IMR-90 (cell line): ENCODE measurements around the gene CLEC3B. TPM values are rescaled to one million over a fixed set of nuclear protein-coding genes. Genes with fewer than 3 reads are reported as not detected.

Experiments used
- ATAC-seq: fragments of 200-7000 bp; cut with Tn5 transposase; 2 replicates; pipeline ENCODE4 v1.9.1; 2020; ENCODE audit warnings: low read depth, mild to moderate bottlenecking, moderate library complexity
- BruUV-seq: library from RNA; stranded (reverse); fragments of 400-500 nt; replicated peaks from 2 replicates; lab custom pipeline; 2021; lab: Mats Ljungman, UMichigan
- CTCF ChIA-PET: fragments of 300-600 bp; formaldehyde crosslinking; extraction: SDS; loops from one replicate; lab custom pipeline; 2021; ENCODE audit warnings: antibody characterized with exemption; lab: Yijun Ruan, JAX
- POLR2A ChIA-PET: fragments of 300-600 bp; sonication (Branson Sonifier 250); formaldehyde crosslinking; loops from one replicate; lab custom pipeline; 2022; ENCODE audit warnings: antibody characterized with exemption; ENCODE audit not compliant: unreplicated experiment; lab: Charles Lee
- DNase-seq: peaks from one replicate; pipeline ENCODE4 v3.0.0; 2013
- H2AFZ ChIP-seq: replicated peaks from 2 replicates; pipeline ENCODE3; 2013; ENCODE audit warnings: low read length, mild to moderate bottlenecking; ENCODE audit not compliant: poor library complexity
- H2AK5ac ChIP-seq: 2 replicates; pipeline ENCODE4 v1.6.1; 2013; ENCODE audit warnings: low read depth, low read length, inconsistent platforms
- H2AK9ac ChIP-seq: replicated peaks from 2 replicates; pipeline ENCODE3; 2013; ENCODE audit warnings: mild to moderate bottlenecking, low read depth, low read length, moderate library complexity; ENCODE audit not compliant: poor library complexity
- H2BK120ac ChIP-seq: 2 replicates; pipeline ENCODE4 v1.6.1; 2013; ENCODE audit warnings: low read depth, low read length, inconsistent platforms
- H2BK15ac ChIP-seq: 3 replicates; pipeline ENCODE4 v1.6.1; 2013; ENCODE audit warnings: low read depth, low read length, inconsistent platforms
- H2BK20ac ChIP-seq: 2 replicates; pipeline ENCODE4 v1.6.1; 2013; ENCODE audit warnings: low read depth, mild to moderate bottlenecking, inconsistent platforms, low read length, moderate library complexity
- H2BK5ac ChIP-seq: 2 replicates; pipeline ENCODE4 v1.6.1; 2013; ENCODE audit warnings: mild to moderate bottlenecking, low read depth, low read length, inconsistent platforms; ENCODE audit not compliant: poor library complexity, severe bottlenecking
- H3K14ac ChIP-seq: replicated peaks from 2 replicates; pipeline ENCODE4 v1.6.1; 2013; ENCODE audit warnings: low read depth, low read length, inconsistent platforms
- H3K18ac ChIP-seq: 2 replicates; pipeline ENCODE4 v1.6.1; 2013; ENCODE audit warnings: low read depth, low read length, control low read depth
- H3K23ac ChIP-seq: 2 replicates; pipeline ENCODE4 v1.6.1; 2013; ENCODE audit warnings: low read depth, low read length, inconsistent platforms
- H3K27ac ChIP-seq: 2 replicates; pipeline ENCODE4 v1.5.1; 2013; ENCODE audit warnings: mild to moderate bottlenecking, control low read depth, low read length; ENCODE audit not compliant: insufficient read depth
- H3K27me3 ChIP-seq: 2 replicates; pipeline ENCODE4 v1.6.1; 2013; ENCODE audit warnings: low read length; ENCODE audit not compliant: control insufficient read depth, insufficient read depth
- H3K36me3 ChIP-seq: 2 replicates; pipeline ENCODE4 v1.6.1; 2013; ENCODE audit warnings: low read length, mixed read lengths; ENCODE audit not compliant: control insufficient read depth, insufficient read depth
- H3K4ac ChIP-seq: 2 replicates; pipeline ENCODE4 v1.6.1; 2013; ENCODE audit warnings: low read depth, low read length, inconsistent platforms
- H3K4me1 ChIP-seq: 2 replicates; pipeline ENCODE4 v1.6.1; 2013; ENCODE audit warnings: low read length, mixed read lengths; ENCODE audit not compliant: control insufficient read depth, insufficient read depth
- H3K4me2 ChIP-seq: 2 replicates; pipeline ENCODE4 v1.6.1; 2013; ENCODE audit warnings: low read depth, mild to moderate bottlenecking, control low read depth, low read length, moderate library complexity
- H3K4me3 ChIP-seq: 2 replicates; pipeline ENCODE4 v1.5.1; 2013; ENCODE audit warnings: low read depth, mild to moderate bottlenecking, control low read depth, low read length, moderate library complexity; ENCODE audit not compliant: insufficient read depth
- H3K56ac ChIP-seq: 2 replicates; pipeline ENCODE4 v1.6.1; 2013; ENCODE audit warnings: low read length, inconsistent platforms; ENCODE audit not compliant: insufficient read depth; ENCODE audit errors: extremely low read depth
- H3K79me1 ChIP-seq, 2 experiments: 2 replicates each; pipeline ENCODE4 v1.6.1; 2013; ENCODE audit warnings: low read length in 2 of 2, inconsistent platforms in 1 of 2, low read depth in 1 of 2
- H3K9ac ChIP-seq: 2 replicates; pipeline ENCODE4 v1.6.1; 2013; ENCODE audit warnings: low read depth, low read length, control low read depth
- H3K9me1 ChIP-seq: 2 replicates; pipeline ENCODE4 v1.6.1; 2013; ENCODE audit warnings: low read length, inconsistent platforms; ENCODE audit not compliant: insufficient read depth
- H3K9me3 ChIP-seq: 2 replicates; pipeline ENCODE4 v1.6.1; 2013; ENCODE audit warnings: low read length; ENCODE audit not compliant: control insufficient read depth, insufficient read depth
- H4K20me1 ChIP-seq: 2 replicates; pipeline ENCODE4 v1.6.1; 2013; ENCODE audit warnings: low read length, inconsistent platforms; ENCODE audit not compliant: insufficient read depth
- H4K5ac ChIP-seq: 2 replicates; pipeline ENCODE4 v1.6.1; 2013; ENCODE audit warnings: mild to moderate bottlenecking, low read depth, low read length, control low read depth
- H4K8ac ChIP-seq, 2 experiments: 2 replicates each; pipeline ENCODE4 v1.6.1; 2013; ENCODE audit warnings: low read depth in 2 of 2, low read length in 2 of 2, control low read depth in 1 of 2, inconsistent platforms in 1 of 2
- H4K91ac ChIP-seq: 2 replicates; pipeline ENCODE4 v1.6.1; 2013; ENCODE audit warnings: low read depth, low read length, inconsistent platforms; ENCODE audit not compliant: insufficient read depth
- BHLHE40 ChIP-seq: fragments of 150-350 bp; IDR thresholded peaks from 2 replicates; pipeline ENCODE4 v1.6.1; 2016; ENCODE audit warnings: mild to moderate bottlenecking, low read depth, low read length
- FOS ChIP-seq: fragments of 150-350 bp; IDR thresholded peaks from 2 replicates; pipeline ENCODE4 v1.6.1; 2016; ENCODE audit warnings: low read depth, low read length
- MAFK ChIP-seq: IDR thresholded peaks from 2 replicates; pipeline ENCODE4 v1.6.1; 2012; ENCODE audit warnings: low read depth, low read length, improper control_type of control experiment
- MAZ ChIP-seq: IDR thresholded peaks from 2 replicates; pipeline ENCODE4 v1.6.1; 2012; ENCODE audit warnings: low read depth, mild to moderate bottlenecking, low read length, improper control_type of control experiment, moderate library complexity, borderline replicate concordance
- RCOR1 ChIP-seq: IDR thresholded peaks from 2 replicates; pipeline ENCODE4 v1.6.1; 2012; ENCODE audit warnings: mild to moderate bottlenecking, low read length, improper control_type of control experiment; ENCODE audit not compliant: insufficient replicate concordance
- USF2 ChIP-seq: fragments of 150-350 bp; IDR thresholded peaks from 2 replicates; pipeline ENCODE4 v1.6.1; 2017; ENCODE audit warnings: mild to moderate bottlenecking, antibody characterized with exemption, low read length, low read depth
- WGBS, 2 experiments: methylation state at CpG; one replicate each; pipeline versions ENCODE4 v1.1.5 to v1.1.7; 2013; ENCODE audit warnings: missing lambda C conversion rate in 2 of 2; ENCODE audit not compliant: insufficient read length in 1 of 2; ENCODE audit errors: extremely low coverage in 2 of 2; 5-methylcytosine and 5-hydroxymethylcytosine counted together
- dilution Hi-C: fragments of 300-500 bp; cut with HindIII; formaldehyde crosslinking; loops from one replicate; pipeline ENCODE4 v1.14.3; 2018; ENCODE audit warnings: low sequenced_read_pairs; ENCODE audit not compliant: unreplicated experiment
- in situ Hi-C: fragments of 300-500 bp; cut with MboI; formaldehyde crosslinking; loops from 3 replicates; pipeline ENCODE4 v1.14.3; 2019; ENCODE audit warnings: low sequenced_read_pairs, inconsistent platforms, mixed read lengths
- intact Hi-C: fragments of 100-400 bp; cut with micrococcal nuclease; formaldehyde crosslinking; loops from 2 replicates; pipeline ENCODE4 v1.10.0; 2022
- polyA plus RNA-seq, 3 experiments: library from polyadenylated mRNA; depleted of rRNA; stranded (reverse); fragments of >200 nt; gene quantifications; 2 replicates each; pipeline ENCODE4 v1.2.3, GENCODE V29; 2012; ENCODE audit warnings: low replicate concordance in 1 of 3
- total RNA-seq: library from RNA; depleted of rRNA; stranded (reverse); fragments of >200 nt; gene quantifications from 2 replicates; pipeline ENCODE4 v1.2.3, GENCODE V29; 2012

Gene CLEC3B
- total and polyA plus RNA-seq, 2 of the 4 experiments (the other 2 are of a cell fraction) = 3.6 to 13.2 TPM

GRCh38 chr3:45029661-45030060 is 3.6 kb downstream of the CLEC3B start:
- Histone ChIP-seq H4K91ac (no peak overlapping the region), H2BK20ac (no peak overlapping the region), H2AK9ac (no peak overlapping the region), H3K4me2 (no peak overlapping the region), H2BK5ac (no peak overlapping the region), H3K18ac (no peak overlapping the region), H3K27ac (no peak overlapping the region), H2AK5ac (no peak overlapping the region), H3K27me3 (no peaks in the 10 kb centered on the region), H4K5ac (no peak overlapping the region), H4K20me1 (no peaks in the 10 kb centered on the region), H2AFZ (no peak overlapping the region), H4K8ac (no peak overlapping the region), H3K23ac (no peak overlapping the region), H2BK15ac (no peak overlapping the region), H3K4ac (no peak overlapping the region), H3K9me1 (peaks cover 8% of the 10 kb centered on the region), H2BK120ac (no peak overlapping the region), H3K14ac (no peak overlapping the region), H3K4me1 (peaks cover 12% of the 10 kb centered on the region), H3K56ac (no peak overlapping the region), H3K9ac (no peak overlapping the region), H3K9me3 (no peaks in the 10 kb centered on the region), H3K36me3 (no peaks in the 10 kb centered on the region), H3K79me1 (no peaks in the 10 kb centered on the region), H3K4me3 (no peak overlapping the region)
- no CpG with 5 or more reads among the region's 5 CpGs for WGBS, 2 experiments
- ChIA-PET CTCF (no interaction called here), POLR2A (no interaction called here)
- DNase-seq (peak; percentile 66), ATAC-seq (no peak; the same call in 1 of the 2 replicates)
- no TSS peak for BruUV-seq
- intact Hi-C loops = loop anchor here (10.0 kb wide), 1 partner anchor 495 kb away; no protein-coding TSS in a partner anchor
- dilution Hi-C loops = loop anchor here (25.0 kb wide), 1 partner anchor 483 kb away; no protein-coding TSS in a partner anchor
- TF ChIP-seq FOS (no peak), RCOR1 (no peak), USF2 (no peak), MAZ (no peak), MAFK (no peak), BHLHE40 (no peak)
- in situ Hi-C loops = loop anchor here (10.0 to 25.0 kb wide), 2 partner anchors 895 to 1058 kb away; no protein-coding TSS in a partner anchor
